C4-2B (cell line): ENCODE data around the gene GORASP2.

Experiments used
- H3K27ac ChIP-seq: fragments of 450-650 bp; 2 replicates; pipeline ENCODE4 v1.5.1; 2017
- ZFX ChIP-seq: fragments of 450-650 bp; IDR thresholded peaks from 2 replicates; pipeline ENCODE4 v1.6.1; 2017
- TF ChIP-seq, protein P1 (sequence below): fragments of 450-650 bp; conservative IDR thresholded peaks from 2 replicates; pipeline ENCODE4 v1.5.1; 2017; ENCODE audit warnings: mild to moderate bottlenecking

Gene GORASP2

GRCh38 chr2:170932948-170933347 is 3.9 kb downstream of the GORASP2 start:
- no peak for TF ChIP-seq ZFX
- H3K27ac ChIP-seq = no peak overlapping the region

- no peak for TF ChIP-seq ZFX
- TF ChIP-seq, protein P1, sequence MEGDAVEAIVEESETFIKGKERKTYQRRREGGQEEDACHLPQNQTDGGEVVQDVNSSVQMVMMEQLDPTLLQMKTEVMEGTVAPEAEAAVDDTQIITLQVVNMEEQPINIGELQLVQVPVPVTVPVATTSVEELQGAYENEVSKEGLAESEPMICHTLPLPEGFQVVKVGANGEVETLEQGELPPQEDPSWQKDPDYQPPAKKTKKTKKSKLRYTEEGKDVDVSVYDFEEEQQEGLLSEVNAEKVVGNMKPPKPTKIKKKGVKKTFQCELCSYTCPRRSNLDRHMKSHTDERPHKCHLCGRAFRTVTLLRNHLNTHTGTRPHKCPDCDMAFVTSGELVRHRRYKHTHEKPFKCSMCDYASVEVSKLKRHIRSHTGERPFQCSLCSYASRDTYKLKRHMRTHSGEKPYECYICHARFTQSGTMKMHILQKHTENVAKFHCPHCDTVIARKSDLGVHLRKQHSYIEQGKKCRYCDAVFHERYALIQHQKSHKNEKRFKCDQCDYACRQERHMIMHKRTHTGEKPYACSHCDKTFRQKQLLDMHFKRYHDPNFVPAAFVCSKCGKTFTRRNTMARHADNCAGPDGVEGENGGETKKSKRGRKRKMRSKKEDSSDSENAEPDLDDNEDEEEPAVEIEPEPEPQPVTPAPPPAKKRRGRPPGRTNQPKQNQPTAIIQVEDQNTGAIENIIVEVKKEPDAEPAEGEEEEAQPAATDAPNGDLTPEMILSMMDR = no peak
- H3K27ac ChIP-seq = no peak overlapping the region
Measured at GRCh38 chr2:170937709-170938379, 8.8 kb downstream of the GORASP2 start.

- H3K27ac ChIP-seq = no peak overlapping the region
- TF ChIP-seq ZFX = no peak
- TF ChIP-seq, protein P1 = no peak
Measured at GRCh38 chr2:170940066-170940465, 11.0 kb downstream of the GORASP2 start.

DNA sequence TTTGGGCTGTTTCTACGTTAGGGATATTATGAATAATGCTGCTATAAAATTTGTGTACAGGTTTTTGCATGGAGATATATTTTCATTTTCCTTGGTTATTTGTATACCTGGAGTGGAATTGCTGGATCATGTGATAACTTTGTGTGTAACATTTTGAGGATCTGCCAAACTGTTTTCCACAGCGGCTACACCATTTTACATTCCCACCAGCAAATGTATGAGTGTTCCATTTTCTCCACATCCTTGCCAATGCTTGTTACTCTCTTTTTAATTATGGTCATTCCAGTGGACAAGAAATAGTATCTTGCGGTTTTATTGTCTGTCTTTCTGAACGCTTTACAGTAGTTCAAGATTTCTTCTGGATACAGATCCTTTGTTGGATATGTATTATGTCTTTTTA is 13.6 kb downstream of the GORASP2 start:
- H3K27ac ChIP-seq = no peak overlapping the region
- TF ChIP-seq ZFX = no peak
- TF ChIP-seq, protein P1 = no peak

DNA sequence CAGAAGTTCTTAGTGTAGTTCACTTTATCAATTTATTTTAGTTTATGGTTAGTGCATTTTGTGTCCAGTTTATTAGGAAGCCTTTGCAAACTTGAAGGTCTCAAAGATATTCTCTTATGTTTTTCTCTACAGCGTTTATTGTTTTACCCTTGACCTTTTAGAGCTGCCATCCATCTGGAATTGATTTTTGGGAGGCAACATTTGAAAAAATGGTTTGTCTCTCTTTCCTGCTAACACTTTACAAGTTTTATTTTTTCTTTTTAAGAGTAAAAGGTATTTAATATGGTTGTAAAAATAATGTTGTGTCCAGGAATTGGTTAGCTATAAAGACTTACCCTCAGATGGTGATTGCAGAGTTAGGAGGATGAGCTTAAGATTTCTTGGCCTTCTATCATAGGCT is 14.0 kb downstream of the GORASP2 start:
- H3K27ac ChIP-seq = no peak overlapping the region
- no peak for TF ChIP-seq ZFX
- TF ChIP-seq, protein P1 = no peak

- TF ChIP-seq, protein P1 = no peak
- TF ChIP-seq ZFX = no peak
- no peak overlapping the region for H3K27ac ChIP-seq
Measured at GRCh38 chr2:170943596-170943995, 14.5 kb downstream of the GORASP2 start.

DNA sequence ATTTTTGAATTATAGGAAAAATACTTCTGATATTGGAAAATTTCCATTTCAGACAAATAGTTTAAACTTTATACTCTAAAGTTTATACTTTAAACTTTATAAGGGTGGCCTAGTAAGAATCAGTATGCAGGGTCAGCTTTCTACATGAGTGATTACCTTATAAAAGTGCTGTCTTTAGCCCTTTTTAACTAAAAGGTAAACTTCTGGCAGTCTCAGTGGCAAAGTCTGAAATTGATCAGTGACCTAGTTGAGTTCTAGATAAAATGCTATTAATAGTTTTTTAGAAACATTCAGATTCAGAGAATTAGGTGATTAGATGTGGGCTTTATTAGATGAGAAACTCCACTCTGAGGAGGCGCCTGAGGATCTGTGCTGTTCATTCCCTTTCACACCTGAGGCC is 15.5 kb downstream of the GORASP2 start:
- TF ChIP-seq, protein P1 = no peak
- no peak for TF ChIP-seq ZFX
- no peak overlapping the region for H3K27ac ChIP-seq

DNA sequence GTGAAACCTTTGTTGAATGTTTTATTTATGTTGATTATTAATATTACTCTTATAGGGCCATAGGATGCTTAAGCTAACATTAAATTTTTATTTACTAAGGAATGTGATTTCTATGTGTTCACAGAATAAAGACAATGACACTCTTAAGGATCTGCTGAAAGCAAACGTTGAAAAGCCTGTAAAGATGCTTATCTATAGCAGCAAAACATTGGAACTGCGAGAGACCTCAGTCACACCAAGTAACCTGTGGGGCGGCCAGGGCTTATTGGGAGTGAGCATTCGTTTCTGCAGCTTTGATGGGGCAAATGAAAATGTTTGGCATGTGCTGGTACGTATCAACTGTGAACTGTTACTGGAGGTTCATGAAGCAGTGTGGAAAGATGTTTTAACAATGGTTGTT is 20.4 kb downstream of the GORASP2 start:
- no peak overlapping the region for H3K27ac ChIP-seq
- TF ChIP-seq ZFX = no peak
- TF ChIP-seq, protein P1 = no peak
